GM18520 (cell line): Measurements from ENCODE around the gene PSORS1C2.

ENCODE experiments used
- ATAC-seq: cut with Tn5 transposase; IDR thresholded peaks from one replicate; pipeline ENCODE4 v1.9.1; 2021; ENCODE audit not compliant: unreplicated experiment

The PSORS1C2 gene

DNA sequence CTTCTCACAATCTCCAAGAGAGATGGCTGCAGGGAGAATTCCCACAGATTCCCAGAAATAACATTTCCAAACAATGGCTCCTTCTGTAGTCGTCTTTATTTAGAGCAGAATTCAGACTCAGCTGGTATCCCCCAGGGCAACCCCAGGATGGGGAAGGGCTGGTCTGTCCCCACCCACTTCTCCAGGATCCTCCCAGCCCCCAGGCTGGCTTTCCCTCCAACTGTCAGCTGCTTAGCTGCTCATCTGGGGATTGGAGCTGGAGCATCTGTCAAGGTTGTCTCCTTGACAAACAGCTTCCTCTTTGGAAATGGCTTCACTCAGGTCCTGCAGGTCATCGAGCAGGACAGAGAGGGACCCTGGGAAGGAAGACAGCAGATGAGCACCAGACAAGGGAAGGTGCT is 3.5 kb upstream of the PSORS1C2 start:
- ATAC-seq: no peak

DNA sequence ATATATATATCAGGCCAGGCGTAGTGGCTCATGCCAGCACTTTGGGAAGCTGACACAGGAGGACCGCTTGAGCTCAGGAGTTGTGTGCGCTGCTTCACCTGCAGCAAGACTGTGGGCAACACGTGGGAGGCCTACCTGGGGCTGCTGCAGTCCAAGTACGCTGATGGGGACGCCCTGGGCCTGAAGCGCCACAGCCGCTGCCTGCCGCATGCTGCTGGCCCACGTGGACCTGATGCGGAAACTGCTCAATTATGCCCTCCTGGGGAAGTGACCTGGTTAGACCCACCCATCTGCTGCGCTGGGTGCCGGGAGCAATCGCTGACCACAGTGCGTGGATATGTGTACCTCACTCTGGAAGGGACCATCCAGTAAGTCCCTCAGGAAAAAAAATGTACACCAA is 1.8 kb upstream of the PSORS1C2 start:
- no peak for ATAC-seq

DNA sequence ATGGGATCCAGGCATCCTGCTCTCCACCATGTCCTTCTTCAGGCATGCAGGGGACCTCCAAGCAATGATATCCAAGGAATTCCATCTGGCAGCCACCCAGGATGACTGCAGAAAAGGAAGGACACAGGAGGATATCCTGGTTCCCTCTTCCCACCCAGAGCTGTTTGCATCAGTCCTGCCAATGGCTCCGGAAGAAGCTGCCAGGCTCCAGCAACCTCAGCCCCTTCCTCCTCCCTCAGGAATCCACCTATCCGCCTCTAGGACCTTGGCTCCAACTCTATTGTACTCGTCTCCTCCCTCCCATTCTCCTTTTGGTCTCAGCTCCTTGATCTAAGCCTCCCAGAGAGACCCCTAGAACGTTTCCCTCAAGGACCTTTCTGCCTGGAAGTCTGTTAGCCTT is 733 bp upstream of the PSORS1C2 start:
- ATAC-seq: no peak

DNA sequence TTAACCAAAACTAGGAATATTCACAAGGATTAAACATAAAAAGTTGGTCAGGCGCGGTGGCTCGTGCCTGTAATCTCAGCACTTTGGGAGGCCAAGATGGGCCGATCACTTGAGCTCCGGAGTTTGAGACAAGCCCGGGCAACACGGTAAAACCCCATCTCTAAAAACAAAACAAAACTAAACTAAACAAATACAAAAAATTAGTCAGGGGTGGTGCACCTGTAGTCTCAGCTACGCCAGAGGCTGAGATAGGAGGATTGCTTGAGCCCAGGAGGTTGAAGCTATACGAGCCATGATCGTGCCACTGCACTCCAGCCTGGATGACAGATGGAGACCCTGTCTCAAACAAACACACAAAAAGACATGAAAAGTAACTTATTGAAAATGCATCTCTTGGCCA is 3.2 kb downstream of the PSORS1C2 start:
- no peak for ATAC-seq

GRCh38 chr6:31132806-31133205 is 6.1 kb downstream of the PSORS1C2 start:
- ATAC-seq: no peak

- no peak for ATAC-seq
Observed at GRCh38 chr6:31131595-31131994, 7.3 kb downstream of the PSORS1C2 start.

DNA sequence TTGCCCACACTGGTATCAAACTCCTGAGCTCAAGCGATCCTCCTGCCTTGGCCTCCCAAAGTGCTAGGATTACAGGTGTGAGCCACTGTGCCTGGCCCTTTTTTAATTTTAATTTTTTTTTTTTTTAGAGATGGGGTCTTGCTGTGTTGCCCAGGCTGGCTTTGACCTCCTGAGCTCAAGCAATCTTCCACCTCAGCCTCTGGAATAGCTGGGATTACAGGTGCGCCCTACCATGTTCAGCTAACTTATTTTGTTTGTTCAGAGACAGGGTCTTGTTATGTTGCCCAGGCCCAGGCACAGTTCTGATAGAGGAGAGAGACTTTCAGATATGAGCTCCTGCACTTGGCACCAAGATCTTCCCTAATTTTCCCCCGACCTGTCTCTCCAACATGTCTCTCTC is 8.1 kb downstream of the PSORS1C2 start:
- no peak for ATAC-seq

- no peak for ATAC-seq
Observed at GRCh38 chr6:31129130-31129529, 9.7 kb downstream of the PSORS1C2 start.

GRCh38 chr6:31128093-31128676 is 10.7 kb downstream of the PSORS1C2 start:
- no peak for ATAC-seq

GRCh38 chr6:31126396-31127175 is 12.3 kb downstream of the PSORS1C2 start:
- ATAC-seq: no peak

GRCh38 chr6:31125586-31126363 is 13.1 kb downstream of the PSORS1C2 start:
- no peak for ATAC-seq

DNA sequence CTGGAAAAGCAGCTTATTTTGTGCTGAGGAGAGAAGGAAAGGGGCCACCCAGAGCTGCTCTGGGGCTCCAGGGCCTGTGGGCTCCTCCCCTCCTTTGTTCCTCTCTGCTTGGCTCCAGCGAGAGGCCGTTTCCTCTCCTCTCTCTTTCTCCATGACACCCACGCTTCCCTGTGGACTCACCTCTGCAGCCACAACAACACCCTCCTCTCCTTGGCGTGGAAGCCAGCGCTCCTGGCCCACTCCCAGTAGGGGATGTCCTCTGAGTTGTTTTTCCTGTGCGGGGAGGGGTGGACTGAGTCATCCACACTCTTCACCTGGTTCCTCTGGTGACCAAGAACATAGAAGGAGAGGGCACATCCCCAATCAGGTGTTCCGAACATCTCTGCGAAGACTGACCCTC is 13.7 kb downstream of the PSORS1C2 start:
- ATAC-seq: no peak

- ATAC-seq: no peak
Observed at GRCh38 chr6:31122791-31123706, 15.8 kb downstream of the PSORS1C2 start.

GRCh38 chr6:31121131-31121790 is 17.6 kb downstream of the PSORS1C2 start:
- ATAC-seq: no peak

DNA sequence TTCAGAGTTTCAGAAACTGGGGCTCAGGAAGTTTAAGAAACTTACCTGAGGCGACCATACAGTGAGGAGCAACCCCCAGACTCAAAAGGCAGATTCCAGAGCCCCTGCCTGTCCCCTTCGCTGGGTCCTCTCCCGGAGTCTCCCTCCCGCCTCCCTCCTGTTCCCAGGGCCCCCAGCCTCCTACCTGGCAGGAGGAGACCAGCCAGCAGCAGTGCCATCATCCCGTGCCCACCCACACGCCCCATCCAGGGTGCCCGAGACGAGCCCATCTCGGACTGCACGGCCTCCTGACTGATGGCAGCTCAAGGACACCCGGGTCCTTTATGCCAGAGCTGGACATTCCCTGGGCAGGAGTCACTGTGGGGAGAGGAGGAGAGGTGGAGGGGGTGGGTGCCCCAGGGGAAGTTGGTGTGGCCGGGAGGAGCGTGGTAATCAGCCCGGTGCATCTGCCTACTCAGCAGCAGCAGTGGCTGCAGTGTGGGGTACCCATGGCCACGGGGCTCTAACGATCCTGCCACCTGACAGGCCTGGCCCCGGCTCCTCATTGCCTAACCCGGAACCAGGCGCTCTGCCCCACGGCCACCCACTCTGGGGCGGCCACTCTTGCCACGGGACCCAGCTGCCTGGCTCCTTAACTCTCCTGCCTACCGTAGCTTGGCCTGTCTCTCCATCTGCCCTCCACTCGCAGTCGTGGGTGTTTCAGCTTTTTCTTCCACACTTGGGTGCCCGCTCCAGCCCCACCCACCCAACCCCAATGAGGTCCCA is 18.5 kb downstream of the PSORS1C2 start, which contains the start of gene CDSN:
Gene CDSN, minus strand, starts transcription at position 296 of the 765 bp plus-strand sequence. Its CDS starts 27 bp downstream, at position 269.
- ATAC-seq: no peak

GRCh38 chr6:31118178-31118577 is 20.7 kb downstream of the PSORS1C2 start:
- ATAC-seq: no peak

DNA sequence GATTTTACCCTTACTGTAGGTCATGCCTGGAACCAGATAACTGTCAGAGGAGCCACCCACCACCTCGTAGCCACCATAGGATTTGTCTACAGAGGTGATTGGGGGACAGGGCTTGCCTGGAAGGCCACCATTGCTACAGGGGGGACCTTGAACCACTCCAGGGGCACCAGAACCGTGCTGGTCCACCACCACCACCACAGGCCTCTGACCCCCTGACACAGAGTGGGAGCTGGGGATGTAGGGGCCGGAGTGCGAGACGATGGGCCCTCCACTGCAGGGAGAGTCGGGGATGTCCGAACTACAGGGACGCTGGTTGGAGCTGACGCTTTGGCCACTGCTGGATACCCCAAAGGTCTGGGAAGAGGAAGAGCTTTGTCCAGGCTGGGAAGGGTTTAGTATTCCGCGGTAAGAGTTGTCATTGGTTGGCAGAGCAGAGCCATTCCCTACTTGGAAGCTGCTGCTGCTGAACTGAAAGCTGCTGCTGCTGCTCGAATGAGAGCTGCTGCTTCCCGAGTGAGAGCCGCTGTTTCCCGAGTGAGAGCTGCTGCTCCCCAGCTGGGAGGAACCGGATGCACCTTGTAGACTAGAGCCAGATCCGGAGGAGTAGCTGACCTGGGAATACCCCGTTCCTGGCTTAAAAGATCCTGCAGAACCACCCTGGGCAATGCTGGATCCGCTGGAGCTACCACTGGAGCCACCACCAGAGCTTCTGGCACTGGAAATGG is 22.0 kb downstream of the PSORS1C2 start:
- ATAC-seq: no peak

DNA sequence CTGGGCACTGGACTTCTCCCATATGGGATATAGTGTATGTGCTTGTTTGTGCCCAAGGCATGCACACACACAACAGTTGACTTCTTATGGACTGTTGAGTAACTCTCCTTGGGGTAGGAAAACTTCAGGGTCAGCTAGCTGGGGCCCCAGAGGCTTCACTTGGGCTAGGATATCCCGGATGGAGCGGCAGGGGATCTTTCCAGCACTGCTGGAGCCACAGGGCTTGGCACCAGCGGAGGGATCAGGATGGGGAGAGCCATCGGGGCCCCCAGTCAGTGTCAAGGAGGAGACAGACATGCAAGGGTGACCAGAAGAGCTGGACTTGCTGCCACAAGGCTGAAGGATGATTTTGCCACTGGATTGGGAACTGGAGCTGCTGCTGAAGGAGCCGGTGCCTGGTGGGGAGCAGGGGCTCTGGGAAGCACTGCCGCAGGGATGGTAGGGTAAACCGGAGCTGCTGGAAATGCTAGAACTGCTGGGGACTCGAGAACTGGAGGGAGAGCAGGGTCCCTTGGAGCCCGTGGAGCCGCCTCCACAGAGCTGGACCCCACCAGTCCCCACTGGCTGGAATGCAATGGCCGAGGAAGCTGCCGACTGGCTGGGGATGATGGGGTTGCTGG is 22.8 kb downstream of the PSORS1C2 start:
- ATAC-seq: no peak
